ENCODE data around the gene PTPRM.

DNA sequence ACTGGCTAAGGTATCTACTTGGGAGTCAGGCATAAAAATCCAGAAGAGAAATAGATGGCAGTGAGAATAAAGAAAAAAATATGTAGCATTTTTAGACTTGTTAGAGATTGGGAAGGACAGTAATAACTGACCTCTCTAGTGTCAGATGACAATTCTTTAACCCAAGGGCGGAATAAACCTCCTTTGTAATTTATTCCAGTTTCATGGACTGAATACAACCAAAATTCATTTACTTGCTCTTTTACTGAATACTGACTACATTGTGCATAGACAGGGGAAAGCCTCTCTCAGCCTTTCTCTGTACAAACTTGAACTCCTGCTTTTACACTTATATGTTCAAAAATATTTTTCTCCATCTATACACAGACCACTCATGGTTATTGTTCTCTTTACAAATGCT, 566.8 kb downstream of the PTPRM start:
- TF ChIP-seq, protein P1, sequence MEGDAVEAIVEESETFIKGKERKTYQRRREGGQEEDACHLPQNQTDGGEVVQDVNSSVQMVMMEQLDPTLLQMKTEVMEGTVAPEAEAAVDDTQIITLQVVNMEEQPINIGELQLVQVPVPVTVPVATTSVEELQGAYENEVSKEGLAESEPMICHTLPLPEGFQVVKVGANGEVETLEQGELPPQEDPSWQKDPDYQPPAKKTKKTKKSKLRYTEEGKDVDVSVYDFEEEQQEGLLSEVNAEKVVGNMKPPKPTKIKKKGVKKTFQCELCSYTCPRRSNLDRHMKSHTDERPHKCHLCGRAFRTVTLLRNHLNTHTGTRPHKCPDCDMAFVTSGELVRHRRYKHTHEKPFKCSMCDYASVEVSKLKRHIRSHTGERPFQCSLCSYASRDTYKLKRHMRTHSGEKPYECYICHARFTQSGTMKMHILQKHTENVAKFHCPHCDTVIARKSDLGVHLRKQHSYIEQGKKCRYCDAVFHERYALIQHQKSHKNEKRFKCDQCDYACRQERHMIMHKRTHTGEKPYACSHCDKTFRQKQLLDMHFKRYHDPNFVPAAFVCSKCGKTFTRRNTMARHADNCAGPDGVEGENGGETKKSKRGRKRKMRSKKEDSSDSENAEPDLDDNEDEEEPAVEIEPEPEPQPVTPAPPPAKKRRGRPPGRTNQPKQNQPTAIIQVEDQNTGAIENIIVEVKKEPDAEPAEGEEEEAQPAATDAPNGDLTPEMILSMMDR (IDR thresholded peaks at IDR 0.05) = no peak
- TF ChIP-seq POLR2AphosphoS5 (IDR thresholded peaks at IDR 0.05) = no peak
- TF ChIP-seq POLR2A (IDR thresholded peaks at IDR 0.05; ENCODE audit: low read depth) = no peak
- no peak for TF ChIP-seq EP300 (IDR thresholded peaks at IDR 0.05)

All from esophagus muscularis mucosa (tissue), 4 donors.